IMR-90 (cell line): ENCODE data around the gene C2orf68.
"Not testable (repeated sequence)": the region's sequence is repeated elsewhere in the genome, so short reads cannot be mapped to it uniquely, and the experiment has no call there.

Source experiments
- CEBPB ChIP-seq: IDR thresholded peaks from 2 replicates; pipeline ENCODE4 v1.6.1; 2012; ENCODE audit warnings: low read depth, low read length, improper control_type of control experiment
- MAZ ChIP-seq: IDR thresholded peaks from 2 replicates; pipeline ENCODE4 v1.6.1; 2012; ENCODE audit warnings: low read depth, mild to moderate bottlenecking, low read length, improper control_type of control experiment, moderate library complexity, borderline replicate concordance
- MXI1 ChIP-seq: IDR thresholded peaks from 2 replicates; pipeline ENCODE4 v1.6.1; 2012; ENCODE audit warnings: low read depth, mild to moderate bottlenecking, low read length, moderate library complexity, borderline replicate concordance
- POLR2A ChIP-seq: IDR thresholded peaks from 2 replicates; pipeline ENCODE4 v1.6.1; 2012; ENCODE audit warnings: mild to moderate bottlenecking, low read depth, low read length
- TF ChIP-seq, protein P1 (sequence below): fragments of 150-350 bp; IDR thresholded peaks from 2 replicates; pipeline ENCODE4 v1.6.1; 2017; ENCODE audit warnings: mild to moderate bottlenecking, antibody characterized with exemption, low read length, low read depth
- TF ChIP-seq, protein P2 (sequence below): conservative IDR thresholded peaks from 2 replicates; pipeline ENCODE4 v1.5.1; 2012; ENCODE audit warnings: mild to moderate bottlenecking, low read depth, low read length, improper control_type of control experiment

GRCh38 chr2:85617723-85618122 is 5.9 kb upstream of the C2orf68 start:
- TF ChIP-seq MXI1, MAZ, POLR2A, CEBPB: not testable (repeated sequence)
- TF ChIP-seq, protein P1, sequence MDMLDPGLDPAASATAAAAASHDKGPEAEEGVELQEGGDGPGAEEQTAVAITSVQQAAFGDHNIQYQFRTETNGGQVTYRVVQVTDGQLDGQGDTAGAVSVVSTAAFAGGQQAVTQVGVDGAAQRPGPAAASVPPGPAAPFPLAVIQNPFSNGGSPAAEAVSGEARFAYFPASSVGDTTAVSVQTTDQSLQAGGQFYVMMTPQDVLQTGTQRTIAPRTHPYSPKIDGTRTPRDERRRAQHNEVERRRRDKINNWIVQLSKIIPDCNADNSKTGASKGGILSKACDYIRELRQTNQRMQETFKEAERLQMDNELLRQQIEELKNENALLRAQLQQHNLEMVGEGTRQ: not testable (repeated sequence)
- TF ChIP-seq, protein P2, sequence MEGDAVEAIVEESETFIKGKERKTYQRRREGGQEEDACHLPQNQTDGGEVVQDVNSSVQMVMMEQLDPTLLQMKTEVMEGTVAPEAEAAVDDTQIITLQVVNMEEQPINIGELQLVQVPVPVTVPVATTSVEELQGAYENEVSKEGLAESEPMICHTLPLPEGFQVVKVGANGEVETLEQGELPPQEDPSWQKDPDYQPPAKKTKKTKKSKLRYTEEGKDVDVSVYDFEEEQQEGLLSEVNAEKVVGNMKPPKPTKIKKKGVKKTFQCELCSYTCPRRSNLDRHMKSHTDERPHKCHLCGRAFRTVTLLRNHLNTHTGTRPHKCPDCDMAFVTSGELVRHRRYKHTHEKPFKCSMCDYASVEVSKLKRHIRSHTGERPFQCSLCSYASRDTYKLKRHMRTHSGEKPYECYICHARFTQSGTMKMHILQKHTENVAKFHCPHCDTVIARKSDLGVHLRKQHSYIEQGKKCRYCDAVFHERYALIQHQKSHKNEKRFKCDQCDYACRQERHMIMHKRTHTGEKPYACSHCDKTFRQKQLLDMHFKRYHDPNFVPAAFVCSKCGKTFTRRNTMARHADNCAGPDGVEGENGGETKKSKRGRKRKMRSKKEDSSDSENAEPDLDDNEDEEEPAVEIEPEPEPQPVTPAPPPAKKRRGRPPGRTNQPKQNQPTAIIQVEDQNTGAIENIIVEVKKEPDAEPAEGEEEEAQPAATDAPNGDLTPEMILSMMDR: not testable (repeated sequence)
